Measurements from ENCODE around the gene ATF5. TPM values are rescaled to one million over a fixed set of nuclear protein-coding genes. Genes with fewer than 3 reads are reported as not detected.

ATF5 gene
- total RNA-seq, 1 donor from 2014 or later: 35.5 TPM

DNA sequence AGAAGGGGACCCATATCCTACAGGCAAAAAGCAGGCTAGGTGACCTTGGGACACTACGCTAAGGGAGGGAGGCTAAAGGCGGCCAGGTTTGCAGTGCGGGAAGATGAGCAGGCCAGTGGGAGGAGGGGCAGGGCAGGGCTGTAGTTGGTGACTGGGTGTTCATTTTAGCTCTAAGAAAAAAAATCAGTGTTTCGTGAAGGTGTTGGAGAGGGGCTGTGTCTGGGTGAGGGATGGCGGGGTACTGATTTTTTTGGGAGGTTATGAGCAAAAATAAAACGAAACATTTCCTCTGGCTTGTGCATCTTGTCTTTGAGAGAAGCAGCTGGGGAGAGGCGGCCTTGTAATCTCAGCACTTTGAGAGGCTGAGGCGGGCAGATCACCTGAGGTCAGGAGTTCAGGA lies 4.6 kb downstream of the ATF5 start:
- Mint-ChIP-seq H3K27me3 (ENCODE audit: low read depth, unreplicated experiment) (no peaks in the 10 kb centered on the region), H3K27ac (ENCODE audit: unreplicated experiment) (no peak overlapping the region), H3K36me3 (ENCODE audit: low read depth, unreplicated experiment) (peaks cover 23% of the 10 kb centered on the region), H3K9me3 (ENCODE audit: unreplicated experiment) (peaks cover 2% of the 10 kb centered on the region), H3K4me3 (ENCODE audit: unreplicated experiment) (no peak overlapping the region), H3K4me1 (ENCODE audit: low read depth, unreplicated experiment) (no peaks in the 10 kb centered on the region)
- no peak overlapping the region for H3K4me2 ChIP-seq (ENCODE audit: low read length)
- no peak overlapping the region for H3K9ac ChIP-seq (ENCODE audit: low read length)
- H3K9me3 ChIP-seq (ENCODE audit: insufficient read depth, low read depth, low read length): no peaks in the 10 kb centered on the region
- FAIRE-seq (no peak), DNase-seq (ENCODE audit: low read depth) (no peak)
- H3K4me1 ChIP-seq (ENCODE audit: insufficient read depth, low read length): peaks cover 4% of the 10 kb centered on the region
- no peaks in the 10 kb centered on the region for H3K36me3 ChIP-seq (ENCODE audit: insufficient read depth, low read length)
- no peaks in the 10 kb centered on the region for H4K20me1 ChIP-seq (ENCODE audit: insufficient read depth, low read length)
- no peak overlapping the region for H3K4me3 ChIP-seq (ENCODE audit: insufficient read depth, low read depth, low read length)
- no peak overlapping the region for H3K27ac ChIP-seq (ENCODE audit: low read depth, low read length)
- no peak overlapping the region for H2AFZ ChIP-seq (ENCODE audit: low read depth, low read length)
- H3K27me3 ChIP-seq (ENCODE audit: insufficient read depth, low read length): no peaks in the 10 kb centered on the region
- TF ChIP-seq CTCF (IDR thresholded peaks at IDR 0.05; ENCODE audit: insufficient read depth, low read depth, low read length) (no peak), EZH2 (IDR thresholded peaks at IDR 0.05; ENCODE audit: insufficient read depth, low read length) (no peak)
- peaks cover 6% of the 10 kb centered on the region for H3K79me2 ChIP-seq (ENCODE audit: insufficient read depth, low read length)

DNA sequence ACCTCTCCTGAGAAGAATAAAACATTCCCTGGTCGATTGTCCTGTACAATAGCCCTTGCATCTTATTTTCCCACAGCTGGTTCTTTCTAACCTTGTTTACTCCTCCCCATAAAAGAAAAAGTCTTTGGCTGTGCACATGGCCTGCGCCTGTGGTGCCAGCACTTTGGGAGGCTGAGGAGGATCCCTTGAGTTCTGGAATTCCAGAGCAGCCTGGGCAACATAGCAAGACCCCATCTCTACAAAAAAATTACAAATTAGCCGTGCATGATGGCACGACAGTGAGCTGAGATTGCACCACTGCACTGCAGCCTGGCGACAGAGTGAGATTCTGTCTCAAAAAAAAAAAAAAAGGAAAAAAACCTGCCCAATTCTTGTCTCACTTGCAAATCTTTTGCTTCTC lies 7.5 kb downstream of the ATF5 start:
- H4K20me1 ChIP-seq (ENCODE audit: insufficient read depth, low read length): no peaks in the 10 kb centered on the region
- no peak overlapping the region for H3K27ac ChIP-seq (ENCODE audit: low read depth, low read length)
- H3K27me3 ChIP-seq (ENCODE audit: insufficient read depth, low read length): no peaks in the 10 kb centered on the region
- H3K4me1 Mint-ChIP-seq (ENCODE audit: low read depth, unreplicated experiment): no peaks in the 10 kb centered on the region
- no peak for TF ChIP-seq CTCF (IDR thresholded peaks at IDR 0.05; ENCODE audit: insufficient read depth, low read depth, low read length)
- peaks cover 16% of the 10 kb centered on the region for H3K36me3 Mint-ChIP-seq (ENCODE audit: low read depth, unreplicated experiment)
- H3K27me3 Mint-ChIP-seq (ENCODE audit: low read depth, unreplicated experiment): peaks cover 3% of the 10 kb centered on the region
- no peaks in the 10 kb centered on the region for H3K9me3 ChIP-seq (ENCODE audit: insufficient read depth, low read depth, low read length)
- DNase-seq (ENCODE audit: low read depth) (no peak), FAIRE-seq (no peak)
- no peak overlapping the region for H3K4me2 ChIP-seq (ENCODE audit: low read length)
- peaks cover 2% of the 10 kb centered on the region for H3K9me3 Mint-ChIP-seq (ENCODE audit: unreplicated experiment)
- no peak overlapping the region for H3K27ac Mint-ChIP-seq (ENCODE audit: unreplicated experiment)
- no peak overlapping the region for H3K9ac ChIP-seq (ENCODE audit: low read length)
- no peaks in the 10 kb centered on the region for H3K79me2 ChIP-seq (ENCODE audit: insufficient read depth, low read length)
- no peaks in the 10 kb centered on the region for H3K36me3 ChIP-seq (ENCODE audit: insufficient read depth, low read length)
- no peak overlapping the region for H3K4me3 ChIP-seq (ENCODE audit: insufficient read depth, low read depth, low read length)
- H2AFZ ChIP-seq (ENCODE audit: low read depth, low read length): no peak overlapping the region
- no peak overlapping the region for H3K4me3 Mint-ChIP-seq (ENCODE audit: unreplicated experiment)
- H3K4me1 ChIP-seq (ENCODE audit: insufficient read depth, low read length): peaks cover 4% of the 10 kb centered on the region

DNA sequence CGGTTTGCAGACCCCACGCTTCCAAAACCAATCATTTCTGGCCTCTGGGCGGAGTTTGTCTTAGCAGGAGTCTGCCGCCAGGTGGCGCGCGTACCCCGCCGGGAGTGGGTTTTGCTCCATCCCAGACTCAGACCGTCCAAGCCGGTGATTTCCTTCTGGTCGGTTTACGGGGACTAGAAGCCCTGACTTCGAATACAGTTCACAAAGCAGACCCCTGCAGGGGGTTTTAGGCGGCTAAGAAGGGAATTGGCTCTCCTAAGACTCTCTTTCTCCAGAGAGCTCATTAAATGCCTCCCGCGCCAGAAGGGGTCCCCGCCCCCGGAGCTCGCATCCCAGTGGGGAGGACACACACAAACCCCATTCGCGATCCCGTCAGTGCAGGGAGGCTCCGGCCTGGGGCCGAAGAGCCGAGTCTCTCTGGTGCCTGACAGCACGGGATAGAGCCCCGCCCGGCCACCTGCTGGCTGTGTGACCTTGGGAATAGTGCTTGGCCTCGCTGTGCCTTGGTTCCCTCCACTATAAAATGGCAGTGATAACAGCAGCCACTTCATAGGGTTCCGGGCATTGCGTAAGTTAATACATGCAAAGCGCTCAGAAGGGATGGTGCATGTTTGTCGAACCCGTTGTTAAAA lies 8.9 kb downstream of the ATF5 start:
- H3K9me3 ChIP-seq (ENCODE audit: insufficient read depth, low read depth, low read length): no peaks in the 10 kb centered on the region
- peaks cover 4% of the 10 kb centered on the region for H3K4me1 ChIP-seq (ENCODE audit: insufficient read depth, low read length)
- peak; percentile 17 for DNase-seq (ENCODE audit: low read depth)
- peaks cover 2% of the 10 kb centered on the region for H3K9me3 Mint-ChIP-seq (ENCODE audit: unreplicated experiment)
- no peak overlapping the region for H3K27ac Mint-ChIP-seq (ENCODE audit: unreplicated experiment)
- no peaks in the 10 kb centered on the region for H3K4me1 Mint-ChIP-seq (ENCODE audit: low read depth, unreplicated experiment)
- no peaks in the 10 kb centered on the region for H3K79me2 ChIP-seq (ENCODE audit: insufficient read depth, low read length)
- peaks cover 9% of the 10 kb centered on the region for H3K36me3 Mint-ChIP-seq (ENCODE audit: low read depth, unreplicated experiment)
- H3K27ac ChIP-seq (ENCODE audit: low read depth, low read length): no peak overlapping the region
- H2AFZ ChIP-seq (ENCODE audit: low read depth, low read length): peak overlapping the region; percentile 29
- H3K27me3 ChIP-seq (ENCODE audit: insufficient read depth, low read length): no peaks in the 10 kb centered on the region
- no peaks in the 10 kb centered on the region for H3K36me3 ChIP-seq (ENCODE audit: insufficient read depth, low read length)
- H3K4me2 ChIP-seq (ENCODE audit: low read length): peak overlapping the region; percentile 81
- peak overlapping the region; percentile 29 for H3K4me3 ChIP-seq (ENCODE audit: insufficient read depth, low read depth, low read length)
- peak overlapping the region; percentile 45 for H3K4me3 Mint-ChIP-seq (ENCODE audit: unreplicated experiment)
- H4K20me1 ChIP-seq (ENCODE audit: insufficient read depth, low read length): no peaks in the 10 kb centered on the region
- no peak overlapping the region for H3K9ac ChIP-seq (ENCODE audit: low read length)
- H3K27me3 Mint-ChIP-seq (ENCODE audit: low read depth, unreplicated experiment): peaks cover 6% of the 10 kb centered on the region
- FAIRE-seq: no peak
- TF ChIP-seq EZH2 (IDR thresholded peaks at IDR 0.05; ENCODE audit: insufficient read depth, low read length) (no peak), CTCF (IDR thresholded peaks at IDR 0.05; ENCODE audit: insufficient read depth, low read depth, low read length) (peak; percentile 94)

All from astrocyte (in vitro differentiated cells and primary cell).